DND-41 (cell line): ENCODE measurements around the gene GTF2A1.

ENCODE experiments used
- CTCF ChIP-seq: IDR thresholded peaks from 2 replicates; pipeline ENCODE4 v1.5.1; 2012; ENCODE audit warnings: borderline replicate concordance, low read length, moderate library complexity, mild to moderate bottlenecking; ENCODE audit not compliant: poor library complexity, severe bottlenecking; ENCODE audit errors: extremely low read depth
- EZH2 ChIP-seq: IDR thresholded peaks from 3 replicates; pipeline ENCODE4 v1.6.1; 2012; ENCODE audit warnings: borderline replicate concordance, low read depth, mild to moderate bottlenecking, moderate library complexity, low read length, inconsistent platforms; ENCODE audit not compliant: severe bottlenecking

- TF ChIP-seq CTCF (no peak), EZH2 (no peak)
These were observed 35.7 kb upstream of the GTF2A1 start for GRCh38 chr14:81256289-81256960.
